ENCODE data around the gene PAK1. TPM values are rescaled to one million over a fixed set of nuclear protein-coding genes. Genes with fewer than 3 reads are reported as not detected.

PAK1 gene
- total and polyA plus RNA-seq, 2 donors (not counting 3 experiments of a cell fraction or from before 2014, with no cell fraction given), result 5.6 to 12.9 TPM

GRCh38 chr11:77428598-77428997 is 45.3 kb downstream of the PAK1 start:
- FAIRE-seq (no peak), DNase-seq (ENCODE audit: low read depth, low spot score) (no peak)
- H3K27me3 ChIP-seq (ENCODE audit: control insufficient read depth in 2 of 2, insufficient read depth in 2 of 2, low read length in 2 of 2), result peaks cover 6% of the 10 kb centered on the region in 2 experiments
- CTCF ChIA-PET, result no interaction called here
- no peak overlapping the region for H2AFZ ChIP-seq (ENCODE audit: low read depth, low read length)
- H3K4me2 ChIP-seq (ENCODE audit: insufficient read depth, low read length), result no peak overlapping the region
- no peak overlapping the region for H3K27ac ChIP-seq (ENCODE audit: insufficient read depth, low read depth, low read length)
- no peak overlapping the region for H3K4me3 ChIP-seq (replicated peaks in 1 of 3; ENCODE audit: insufficient read depth in 1 of 3, low read depth in 1 of 3, low read length in 3 of 3)
- H3K4me1 ChIP-seq (ENCODE audit: control insufficient read depth, extremely low read depth, insufficient read depth, low read length), result no peaks in the 10 kb centered on the region
- dilution Hi-C loops (cut with MboI; ENCODE audit: extremely low pct_ligation_motif_present, low sequenced_read_pairs) (no loop called here), intact Hi-C loops (cut with micrococcal nuclease) (no loop called here)
- no TSS peak for BruUV-seq (replicated peaks)
- H4K20me1 ChIP-seq (replicated peaks; ENCODE audit: control insufficient read depth, extremely low read depth, insufficient read depth, low read length), result no peaks in the 10 kb centered on the region
- POLR2A ChIA-PET, result no interaction called here
- no peaks in the 10 kb centered on the region for H3K36me3 ChIP-seq (ENCODE audit: control insufficient read depth in 2 of 2, extremely low read depth in 1 of 2, insufficient read depth in 2 of 2, low read length in 2 of 2)
- TF ChIP-seq MAX (IDR thresholded peaks at IDR 0.05; ENCODE audit: insufficient read depth, insufficient read length) (no peak), POLR2AphosphoS5 (IDR thresholded peaks at IDR 0.05; ENCODE audit: insufficient read depth, low read depth, low read length) (no peak), MYC (IDR thresholded peaks at IDR 0.05; ENCODE audit: low read depth, low read length) (no peak), FOS (IDR thresholded peaks at IDR 0.05; ENCODE audit: borderline replicate concordance, insufficient read depth, low read length) (no peak), POLR2A (IDR thresholded peaks at IDR 0.05; ENCODE audit: low read depth, low read length) (no peak), JUN (IDR thresholded peaks at IDR 0.05; ENCODE audit: borderline replicate concordance, insufficient read depth, insufficient read length, low read depth) (no peak), EZH2 (IDR thresholded peaks at IDR 0.05; ENCODE audit: borderline replicate concordance, low read depth, low read length, severe bottlenecking) (no peak), GATA2 (IDR thresholded peaks at IDR 0.05; ENCODE audit: insufficient read depth, insufficient read length, low read depth, low read length) (no peak)
- TF ChIP-seq, protein P1, sequence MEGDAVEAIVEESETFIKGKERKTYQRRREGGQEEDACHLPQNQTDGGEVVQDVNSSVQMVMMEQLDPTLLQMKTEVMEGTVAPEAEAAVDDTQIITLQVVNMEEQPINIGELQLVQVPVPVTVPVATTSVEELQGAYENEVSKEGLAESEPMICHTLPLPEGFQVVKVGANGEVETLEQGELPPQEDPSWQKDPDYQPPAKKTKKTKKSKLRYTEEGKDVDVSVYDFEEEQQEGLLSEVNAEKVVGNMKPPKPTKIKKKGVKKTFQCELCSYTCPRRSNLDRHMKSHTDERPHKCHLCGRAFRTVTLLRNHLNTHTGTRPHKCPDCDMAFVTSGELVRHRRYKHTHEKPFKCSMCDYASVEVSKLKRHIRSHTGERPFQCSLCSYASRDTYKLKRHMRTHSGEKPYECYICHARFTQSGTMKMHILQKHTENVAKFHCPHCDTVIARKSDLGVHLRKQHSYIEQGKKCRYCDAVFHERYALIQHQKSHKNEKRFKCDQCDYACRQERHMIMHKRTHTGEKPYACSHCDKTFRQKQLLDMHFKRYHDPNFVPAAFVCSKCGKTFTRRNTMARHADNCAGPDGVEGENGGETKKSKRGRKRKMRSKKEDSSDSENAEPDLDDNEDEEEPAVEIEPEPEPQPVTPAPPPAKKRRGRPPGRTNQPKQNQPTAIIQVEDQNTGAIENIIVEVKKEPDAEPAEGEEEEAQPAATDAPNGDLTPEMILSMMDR (IDR thresholded peaks at IDR 0.05; ENCODE audit: extremely low read depth in 1 of 2, insufficient read depth in 1 of 2, low read depth in 1 of 2, low read length in 2 of 2), result no peak
- no peaks in the 10 kb centered on the region for H3K9me1 ChIP-seq (replicated peaks; ENCODE audit: control insufficient read depth, extremely low read depth, insufficient read depth, low read length)
- H3K9me3 ChIP-seq (replicated peaks; ENCODE audit: control insufficient read depth, insufficient read depth, low read length), result no peaks in the 10 kb centered on the region
- no peak overlapping the region for H3K9ac ChIP-seq (replicated peaks; ENCODE audit: extremely low read depth, insufficient read depth, low read length)
- H3K79me2 ChIP-seq (ENCODE audit: control insufficient read depth, insufficient read depth, low read length), result no peaks in the 10 kb centered on the region

Measured in endothelial cell of umbilical vein (primary cell).